ENCODE data around the gene DHFR.

GRCh38 chr5:80654054-80654390 lies 761 bp downstream of the DHFR start:
- TF ChIP-seq, protein P1, sequence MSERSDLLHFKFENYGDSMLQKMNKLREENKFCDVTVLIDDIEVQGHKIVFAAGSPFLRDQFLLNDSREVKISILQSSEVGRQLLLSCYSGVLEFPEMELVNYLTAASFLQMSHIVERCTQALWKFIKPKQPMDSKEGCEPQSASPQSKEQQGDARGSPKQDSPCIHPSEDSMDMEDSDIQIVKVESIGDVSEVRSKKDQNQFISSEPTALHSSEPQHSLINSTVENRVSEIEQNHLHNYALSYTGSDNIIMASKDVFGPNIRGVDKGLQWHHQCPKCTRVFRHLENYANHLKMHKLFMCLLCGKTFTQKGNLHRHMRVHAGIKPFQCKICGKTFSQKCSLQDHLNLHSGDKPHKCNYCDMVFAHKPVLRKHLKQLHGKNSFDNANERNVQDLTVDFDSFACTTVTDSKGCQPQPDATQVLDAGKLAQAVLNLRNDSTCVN (CRISPR knock-in tag; IDR thresholded peaks at IDR 0.05): no peak
- TF ChIP-seq, protein P2, sequence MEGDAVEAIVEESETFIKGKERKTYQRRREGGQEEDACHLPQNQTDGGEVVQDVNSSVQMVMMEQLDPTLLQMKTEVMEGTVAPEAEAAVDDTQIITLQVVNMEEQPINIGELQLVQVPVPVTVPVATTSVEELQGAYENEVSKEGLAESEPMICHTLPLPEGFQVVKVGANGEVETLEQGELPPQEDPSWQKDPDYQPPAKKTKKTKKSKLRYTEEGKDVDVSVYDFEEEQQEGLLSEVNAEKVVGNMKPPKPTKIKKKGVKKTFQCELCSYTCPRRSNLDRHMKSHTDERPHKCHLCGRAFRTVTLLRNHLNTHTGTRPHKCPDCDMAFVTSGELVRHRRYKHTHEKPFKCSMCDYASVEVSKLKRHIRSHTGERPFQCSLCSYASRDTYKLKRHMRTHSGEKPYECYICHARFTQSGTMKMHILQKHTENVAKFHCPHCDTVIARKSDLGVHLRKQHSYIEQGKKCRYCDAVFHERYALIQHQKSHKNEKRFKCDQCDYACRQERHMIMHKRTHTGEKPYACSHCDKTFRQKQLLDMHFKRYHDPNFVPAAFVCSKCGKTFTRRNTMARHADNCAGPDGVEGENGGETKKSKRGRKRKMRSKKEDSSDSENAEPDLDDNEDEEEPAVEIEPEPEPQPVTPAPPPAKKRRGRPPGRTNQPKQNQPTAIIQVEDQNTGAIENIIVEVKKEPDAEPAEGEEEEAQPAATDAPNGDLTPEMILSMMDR (IDR thresholded peaks at IDR 0.05 in 2 of 3, conservative IDR thresholded peaks at IDR 0.05 in 1 of 3; ENCODE audit: insufficient read depth in 2 of 3, low read depth in 1 of 3, low read length in 3 of 3): no peak
- TF ChIP-seq HMG20A (CRISPR knock-in tag; conservative IDR thresholded peaks at IDR 0.05): no peak
- no peak for TF ChIP-seq ZNF644 (tag; IDR thresholded peaks at IDR 0.05; ENCODE audit: low read depth)
- TF ChIP-seq EZH2 (IDR thresholded peaks at IDR 0.05; ENCODE audit: borderline replicate concordance, low read depth, low read length): no peak
- TF ChIP-seq, protein P3, sequence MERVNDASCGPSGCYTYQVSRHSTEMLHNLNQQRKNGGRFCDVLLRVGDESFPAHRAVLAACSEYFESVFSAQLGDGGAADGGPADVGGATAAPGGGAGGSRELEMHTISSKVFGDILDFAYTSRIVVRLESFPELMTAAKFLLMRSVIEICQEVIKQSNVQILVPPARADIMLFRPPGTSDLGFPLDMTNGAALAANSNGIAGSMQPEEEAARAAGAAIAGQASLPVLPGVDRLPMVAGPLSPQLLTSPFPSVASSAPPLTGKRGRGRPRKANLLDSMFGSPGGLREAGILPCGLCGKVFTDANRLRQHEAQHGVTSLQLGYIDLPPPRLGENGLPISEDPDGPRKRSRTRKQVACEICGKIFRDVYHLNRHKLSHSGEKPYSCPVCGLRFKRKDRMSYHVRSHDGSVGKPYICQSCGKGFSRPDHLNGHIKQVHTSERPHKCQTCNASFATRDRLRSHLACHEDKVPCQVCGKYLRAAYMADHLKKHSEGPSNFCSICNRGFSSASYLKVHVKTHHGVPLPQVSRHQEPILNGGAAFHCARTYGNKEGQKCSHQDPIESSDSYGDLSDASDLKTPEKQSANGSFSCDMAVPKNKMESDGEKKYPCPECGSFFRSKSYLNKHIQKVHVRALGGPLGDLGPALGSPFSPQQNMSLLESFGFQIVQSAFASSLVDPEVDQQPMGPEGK (CRISPR knock-in tag; IDR thresholded peaks at IDR 0.05; ENCODE audit: borderline replicate concordance): no peak
- TF ChIP-seq, protein P4, sequence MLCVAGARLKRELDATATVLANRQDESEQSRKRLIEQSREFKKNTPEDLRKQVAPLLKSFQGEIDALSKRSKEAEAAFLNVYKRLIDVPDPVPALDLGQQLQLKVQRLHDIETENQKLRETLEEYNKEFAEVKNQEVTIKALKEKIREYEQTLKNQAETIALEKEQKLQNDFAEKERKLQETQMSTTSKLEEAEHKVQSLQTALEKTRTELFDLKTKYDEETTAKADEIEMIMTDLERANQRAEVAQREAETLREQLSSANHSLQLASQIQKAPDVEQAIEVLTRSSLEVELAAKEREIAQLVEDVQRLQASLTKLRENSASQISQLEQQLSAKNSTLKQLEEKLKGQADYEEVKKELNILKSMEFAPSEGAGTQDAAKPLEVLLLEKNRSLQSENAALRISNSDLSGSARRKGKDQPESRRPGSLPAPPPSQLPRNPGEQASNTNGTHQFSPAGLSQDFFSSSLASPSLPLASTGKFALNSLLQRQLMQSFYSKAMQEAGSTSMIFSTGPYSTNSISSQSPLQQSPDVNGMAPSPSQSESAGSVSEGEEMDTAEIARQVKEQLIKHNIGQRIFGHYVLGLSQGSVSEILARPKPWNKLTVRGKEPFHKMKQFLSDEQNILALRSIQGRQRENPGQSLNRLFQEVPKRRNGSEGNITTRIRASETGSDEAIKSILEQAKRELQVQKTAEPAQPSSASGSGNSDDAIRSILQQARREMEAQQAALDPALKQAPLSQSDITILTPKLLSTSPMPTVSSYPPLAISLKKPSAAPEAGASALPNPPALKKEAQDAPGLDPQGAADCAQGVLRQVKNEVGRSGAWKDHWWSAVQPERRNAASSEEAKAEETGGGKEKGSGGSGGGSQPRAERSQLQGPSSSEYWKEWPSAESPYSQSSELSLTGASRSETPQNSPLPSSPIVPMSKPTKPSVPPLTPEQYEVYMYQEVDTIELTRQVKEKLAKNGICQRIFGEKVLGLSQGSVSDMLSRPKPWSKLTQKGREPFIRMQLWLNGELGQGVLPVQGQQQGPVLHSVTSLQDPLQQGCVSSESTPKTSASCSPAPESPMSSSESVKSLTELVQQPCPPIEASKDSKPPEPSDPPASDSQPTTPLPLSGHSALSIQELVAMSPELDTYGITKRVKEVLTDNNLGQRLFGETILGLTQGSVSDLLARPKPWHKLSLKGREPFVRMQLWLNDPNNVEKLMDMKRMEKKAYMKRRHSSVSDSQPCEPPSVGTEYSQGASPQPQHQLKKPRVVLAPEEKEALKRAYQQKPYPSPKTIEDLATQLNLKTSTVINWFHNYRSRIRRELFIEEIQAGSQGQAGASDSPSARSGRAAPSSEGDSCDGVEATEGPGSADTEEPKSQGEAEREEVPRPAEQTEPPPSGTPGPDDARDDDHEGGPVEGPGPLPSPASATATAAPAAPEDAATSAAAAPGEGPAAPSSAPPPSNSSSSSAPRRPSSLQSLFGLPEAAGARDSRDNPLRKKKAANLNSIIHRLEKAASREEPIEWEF (CRISPR knock-in tag; IDR thresholded peaks at IDR 0.05): no peak
- no peak for TF ChIP-seq CHD1 (IDR thresholded peaks at IDR 0.05; ENCODE audit: low read length)
- TF ChIP-seq EP300 (IDR thresholded peaks at IDR 0.05; ENCODE audit: low read length): no peak
- TF ChIP-seq YY1 (IDR thresholded peaks at IDR 0.05; ENCODE audit: borderline replicate concordance in 1 of 3, control insufficient read depth in 1 of 3, extremely low read depth in 1 of 3, insufficient read depth in 3 of 3, insufficient read length in 1 of 3, insufficient replicate concordance in 2 of 3, low read depth in 1 of 3, low read length in 2 of 3): no peak
- no peak for TF ChIP-seq C11orf30 (IDR thresholded peaks at IDR 0.05; ENCODE audit: low read depth)
- TF ChIP-seq POLR2AphosphoS5 (IDR thresholded peaks at IDR 0.05; ENCODE audit: control insufficient read depth, insufficient read depth, low read depth, low read length): no peak
- TF ChIP-seq ETV5 (CRISPR knock-in tag; IDR thresholded peaks at IDR 0.05; ENCODE audit: low read depth): no peak
- TF ChIP-seq MAFF (IDR thresholded peaks at IDR 0.05; ENCODE audit: low read length): no peak
